ENCODE data around the gene ROS1.

DNA sequence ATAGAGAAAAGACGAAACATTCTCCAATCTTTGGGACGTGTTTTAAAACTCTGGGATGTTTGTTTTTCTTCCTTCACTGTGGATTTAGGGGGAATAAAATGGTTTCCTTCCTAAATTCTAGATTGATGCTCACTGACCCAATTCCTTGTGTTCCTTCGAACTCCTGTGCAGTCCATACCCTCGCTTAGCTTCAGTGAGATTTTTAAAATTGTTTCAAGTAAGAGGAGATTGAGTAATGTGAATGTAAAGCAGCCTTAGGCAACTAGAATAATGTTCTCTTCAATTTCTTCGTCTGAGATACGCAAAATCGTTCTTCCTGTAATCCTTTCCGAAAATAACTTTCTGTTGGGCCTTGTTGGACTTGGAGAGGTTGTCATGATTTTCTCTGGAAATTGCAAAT lies 162.9 kb downstream of the ROS1 start:
- TF ChIP-seq TAF1 (IDR thresholded peaks at IDR 0.05; ENCODE audit: borderline replicate concordance, low read depth, low read length) (no peak), POLR2AphosphoS5 (IDR thresholded peaks at IDR 0.05; ENCODE audit: low read depth, low read length) (no peak), POLR2A (IDR thresholded peaks at IDR 0.05; ENCODE audit: low read depth, low read length) (no peak)

Measured in GM12892 (cell line).